ENCODE data around the gene WDR74. TPM values are rescaled to one million over a fixed set of nuclear protein-coding genes. Genes with fewer than 3 reads are reported as not detected.

Gene WDR74
- total RNA-seq, 4 donors from 2014 or later: 18.3 to 53.1 (median 48.1) TPM

DNA sequence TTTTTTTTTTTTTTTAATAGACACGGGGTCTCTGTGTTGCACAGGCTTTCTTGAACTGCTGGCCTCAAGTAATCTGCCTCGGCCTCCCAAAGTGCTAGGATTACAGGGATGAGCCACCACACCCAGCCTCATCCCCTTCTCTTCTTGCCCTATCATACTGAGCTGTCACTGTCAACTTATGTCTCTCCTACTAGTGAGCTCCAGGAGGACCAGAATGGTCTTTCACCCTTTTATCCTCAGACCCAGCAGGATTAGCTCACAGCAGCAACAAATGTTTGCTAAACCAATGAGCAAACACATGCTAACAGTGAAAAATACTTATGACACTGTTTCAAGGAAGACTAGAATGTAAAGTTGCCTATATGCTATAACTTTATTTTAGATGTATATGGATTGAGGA lies 27.7 kb downstream of the WDR74 start:
- intact Hi-C loops (cut with DNase I): no loop called here
- 69% methylated on average over 2 of the region's 2 CpGs for WGBS
- no peak for DNase-seq (ENCODE audit: extremely low spot score)
- H3K27me3 ChIP-seq: no peaks in the 10 kb centered on the region
- peaks cover under 1 to 49% (median 42%) of the 10 kb centered on the region in 4 donors for H3K36me3 ChIP-seq
- H3K4me1 ChIP-seq: peaks cover 0 to 8% (median 2%) of the 10 kb centered on the region in 4 donors
- TF ChIP-seq POLR2AphosphoS5 (IDR thresholded peaks at IDR 0.05): no peak
- TF ChIP-seq POLR2A (IDR thresholded peaks at IDR 0.05; ENCODE audit: low read depth): no peak
- TF ChIP-seq, protein P1, sequence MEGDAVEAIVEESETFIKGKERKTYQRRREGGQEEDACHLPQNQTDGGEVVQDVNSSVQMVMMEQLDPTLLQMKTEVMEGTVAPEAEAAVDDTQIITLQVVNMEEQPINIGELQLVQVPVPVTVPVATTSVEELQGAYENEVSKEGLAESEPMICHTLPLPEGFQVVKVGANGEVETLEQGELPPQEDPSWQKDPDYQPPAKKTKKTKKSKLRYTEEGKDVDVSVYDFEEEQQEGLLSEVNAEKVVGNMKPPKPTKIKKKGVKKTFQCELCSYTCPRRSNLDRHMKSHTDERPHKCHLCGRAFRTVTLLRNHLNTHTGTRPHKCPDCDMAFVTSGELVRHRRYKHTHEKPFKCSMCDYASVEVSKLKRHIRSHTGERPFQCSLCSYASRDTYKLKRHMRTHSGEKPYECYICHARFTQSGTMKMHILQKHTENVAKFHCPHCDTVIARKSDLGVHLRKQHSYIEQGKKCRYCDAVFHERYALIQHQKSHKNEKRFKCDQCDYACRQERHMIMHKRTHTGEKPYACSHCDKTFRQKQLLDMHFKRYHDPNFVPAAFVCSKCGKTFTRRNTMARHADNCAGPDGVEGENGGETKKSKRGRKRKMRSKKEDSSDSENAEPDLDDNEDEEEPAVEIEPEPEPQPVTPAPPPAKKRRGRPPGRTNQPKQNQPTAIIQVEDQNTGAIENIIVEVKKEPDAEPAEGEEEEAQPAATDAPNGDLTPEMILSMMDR (IDR thresholded peaks at IDR 0.05): no peak
- no peaks in the 10 kb centered on the region for H3K9me3 ChIP-seq
- H3K27ac ChIP-seq (replicated peaks in 1 of 4): no peak overlapping the region
- no peak overlapping the region for H3K4me3 ChIP-seq

GRCh38 chr11:62810748-62811147 lies 28.6 kb downstream of the WDR74 start:
- intact Hi-C loops (cut with DNase I): no loop called here
- TF ChIP-seq EP300 (IDR thresholded peaks at IDR 0.05): no peak
- no peak for TF ChIP-seq POLR2A (IDR thresholded peaks at IDR 0.05; ENCODE audit: low read depth)
- TF ChIP-seq, protein P1 (IDR thresholded peaks at IDR 0.05): no peak
- no peak for TF ChIP-seq POLR2AphosphoS5 (IDR thresholded peaks at IDR 0.05)
- Histone ChIP-seq H3K4me1 (peaks cover 8 to 17% (median 11%) of the 10 kb centered on the region in 4 donors), H3K9me3 (no peaks in the 10 kb centered on the region), H3K4me3 (no peak overlapping the region), H3K27me3 (no peaks in the 10 kb centered on the region), H3K36me3 (peaks cover 0 to 40% (median 34%) of the 10 kb centered on the region in 4 donors), H3K27ac (replicated peaks in 1 of 4) (no peak overlapping the region)
- 18% methylated on average over 1 of the region's 1 CpG for WGBS
- DNase-seq (ENCODE audit: extremely low spot score): no peak

- no peaks in the 10 kb centered on the region for H3K9me3 ChIP-seq
- H3K4me3 ChIP-seq: no peak overlapping the region
- peak in 1 of 2 donors; percentile 45 for TF ChIP-seq POLR2AphosphoS5 (IDR thresholded peaks at IDR 0.05)
- TF ChIP-seq POLR2A (IDR thresholded peaks at IDR 0.05; ENCODE audit: low read depth): no peak
- H3K36me3 ChIP-seq: peaks cover 11 to 31% (median 27%) of the 10 kb centered on the region in 4 donors
- WGBS: 86% methylated on average over 4 of the region's 5 CpGs
- intact Hi-C loops (cut with DNase I): no loop called here
- no peak for DNase-seq (ENCODE audit: extremely low spot score)
- H3K27me3 ChIP-seq: no peaks in the 10 kb centered on the region
- peaks cover 29 to 43% (median 32%) of the 10 kb centered on the region in 4 donors for H3K4me1 ChIP-seq
- H3K27ac ChIP-seq (replicated peaks in 1 of 4): peak overlapping the region; percentile 94 to 98 (median 95)
Observed at GRCh38 chr11:62806611-62807121, 32.7 kb downstream of the WDR74 start.

DNA sequence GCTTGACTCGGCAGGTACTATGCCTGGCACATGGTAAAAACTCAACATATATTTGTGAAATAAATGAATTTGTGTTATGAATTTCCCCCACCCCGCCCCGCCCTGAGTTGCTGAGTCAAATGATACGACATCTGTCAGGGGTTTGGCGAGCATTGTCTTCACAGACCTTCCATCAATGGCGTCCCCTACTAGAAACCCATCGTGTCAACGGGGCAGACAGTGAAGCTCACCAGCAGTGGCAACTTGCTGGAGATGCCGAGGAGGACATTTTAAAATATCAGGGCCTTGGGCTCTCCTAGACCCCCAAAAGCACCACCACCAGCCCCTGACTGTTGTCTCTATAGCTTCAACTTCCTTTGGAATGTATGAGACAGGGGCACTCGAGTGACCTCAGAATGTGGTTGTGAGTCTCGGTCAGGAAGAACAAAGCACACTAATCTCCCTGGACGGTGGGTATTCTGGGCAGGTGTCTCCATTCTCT lies 33.4 kb downstream of the WDR74 start:
- Histone ChIP-seq H3K4me3 (peak overlapping the region; percentile 83 to 99 (median 94)), H3K27me3 (no peaks in the 10 kb centered on the region), H3K36me3 (peaks cover 18 to 38% (median 34%) of the 10 kb centered on the region in 4 donors), H3K4me1 (peaks cover 29 to 44% (median 32%) of the 10 kb centered on the region in 4 donors), H3K27ac (replicated peaks in 1 of 4) (peak overlapping the region; percentile 94 to 98 (median 95)), H3K9me3 (no peaks in the 10 kb centered on the region)
- 24% methylated on average over 12 of the region's 12 CpGs for WGBS
- intact Hi-C loops (cut with DNase I): loop anchor here (2.0 kb wide), 1 partner anchor 25 kb away; no protein-coding TSS in a partner anchor
- TF ChIP-seq POLR2A (IDR thresholded peaks at IDR 0.05; ENCODE audit: low read depth) (no peak), EP300 (IDR thresholded peaks at IDR 0.05) (no peak), POLR2AphosphoS5 (IDR thresholded peaks at IDR 0.05) (no peak)
- TF ChIP-seq, protein P1 (IDR thresholded peaks at IDR 0.05): no peak
- DNase-seq (ENCODE audit: extremely low spot score): no peak

GRCh38 chr11:62805076-62805892 lies 34.1 kb downstream of the WDR74 start, which contains the start of gene NXF1:
Gene NXF1, minus strand, starts transcription at chr11:62805440. Its CDS starts 84 bp downstream, at chr11:62805356.
- 0% methylated on average over 11 of the region's 77 CpGs for WGBS
- Histone ChIP-seq H3K4me3 (peak within 1 kb of the TSS; percentile 83 to 99 (median 94)), H3K9me3 (no peaks in the 10 kb centered on the region), H3K27ac (replicated peaks in 1 of 4) (peak within 1 kb of the TSS; percentile 94 to 98 (median 95)), H3K4me1 (peaks cover 29 to 44% (median 32%) of the 10 kb centered on the region in 4 donors), H3K36me3 (peaks cover 25 to 45% (median 41%) of the 10 kb centered on the region in 4 donors), H3K27me3 (no peaks in the 10 kb centered on the region)
- peak; percentile 99 for DNase-seq (ENCODE audit: extremely low spot score)
- TF ChIP-seq POLR2A (IDR thresholded peaks at IDR 0.05; ENCODE audit: low read depth) (peak; percentile 99), EP300 (IDR thresholded peaks at IDR 0.05) (no peak), POLR2AphosphoS5 (IDR thresholded peaks at IDR 0.05) (peak; percentile 100)
- TF ChIP-seq, protein P1 (IDR thresholded peaks at IDR 0.05): peak in 2 of 3 experiments; percentile 3 to 37
- intact Hi-C loops (cut with DNase I): loop anchor here (2.0 kb wide), 1 partner anchor 26 kb away; no protein-coding TSS in a partner anchor
